ENCODE results near the gene TAF11L14.
A peak's percentile ranks its signal among the peaks of the same experiment; 100 is the strongest.
"Not testable (repeated sequence)": the region's sequence is repeated elsewhere in the genome, so short reads cannot be mapped to it uniquely, and the experiment has no call there.

TAF11L14 gene

DNA sequence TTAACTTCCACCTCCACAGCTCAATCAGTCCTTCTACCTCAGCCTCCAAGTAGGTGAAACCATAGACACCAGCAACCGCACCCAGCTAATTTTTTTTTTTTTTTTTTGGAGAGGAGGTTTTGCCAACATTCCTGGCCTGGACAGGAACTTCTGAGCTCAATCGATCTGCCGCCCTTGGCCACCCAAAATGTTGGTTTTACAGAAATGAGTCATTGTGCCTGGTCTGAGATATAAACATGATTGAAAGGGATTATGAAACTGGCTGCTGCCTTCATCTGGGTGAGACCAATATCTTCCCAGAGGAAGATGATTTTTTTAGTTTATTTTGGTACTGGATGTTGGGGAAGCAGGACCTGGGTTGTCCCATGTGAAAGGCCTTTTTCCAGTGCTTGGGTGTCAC, 14.9 kb upstream of the TAF11L14 start:
- TF ChIP-seq, protein P1, sequence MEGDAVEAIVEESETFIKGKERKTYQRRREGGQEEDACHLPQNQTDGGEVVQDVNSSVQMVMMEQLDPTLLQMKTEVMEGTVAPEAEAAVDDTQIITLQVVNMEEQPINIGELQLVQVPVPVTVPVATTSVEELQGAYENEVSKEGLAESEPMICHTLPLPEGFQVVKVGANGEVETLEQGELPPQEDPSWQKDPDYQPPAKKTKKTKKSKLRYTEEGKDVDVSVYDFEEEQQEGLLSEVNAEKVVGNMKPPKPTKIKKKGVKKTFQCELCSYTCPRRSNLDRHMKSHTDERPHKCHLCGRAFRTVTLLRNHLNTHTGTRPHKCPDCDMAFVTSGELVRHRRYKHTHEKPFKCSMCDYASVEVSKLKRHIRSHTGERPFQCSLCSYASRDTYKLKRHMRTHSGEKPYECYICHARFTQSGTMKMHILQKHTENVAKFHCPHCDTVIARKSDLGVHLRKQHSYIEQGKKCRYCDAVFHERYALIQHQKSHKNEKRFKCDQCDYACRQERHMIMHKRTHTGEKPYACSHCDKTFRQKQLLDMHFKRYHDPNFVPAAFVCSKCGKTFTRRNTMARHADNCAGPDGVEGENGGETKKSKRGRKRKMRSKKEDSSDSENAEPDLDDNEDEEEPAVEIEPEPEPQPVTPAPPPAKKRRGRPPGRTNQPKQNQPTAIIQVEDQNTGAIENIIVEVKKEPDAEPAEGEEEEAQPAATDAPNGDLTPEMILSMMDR (IDR thresholded peaks at IDR 0.05; ENCODE audit: low read depth, low read length), result no peak
- DNase-seq (ENCODE audit: low read depth, low spot score), result no peak
- H3K4me3 ChIP-seq (ENCODE audit: low read depth, low read length), result no peak overlapping the region
- in situ Hi-C loops (cut with HindIII; ENCODE audit: low sequenced_read_pairs), result no loop called here

DNA sequence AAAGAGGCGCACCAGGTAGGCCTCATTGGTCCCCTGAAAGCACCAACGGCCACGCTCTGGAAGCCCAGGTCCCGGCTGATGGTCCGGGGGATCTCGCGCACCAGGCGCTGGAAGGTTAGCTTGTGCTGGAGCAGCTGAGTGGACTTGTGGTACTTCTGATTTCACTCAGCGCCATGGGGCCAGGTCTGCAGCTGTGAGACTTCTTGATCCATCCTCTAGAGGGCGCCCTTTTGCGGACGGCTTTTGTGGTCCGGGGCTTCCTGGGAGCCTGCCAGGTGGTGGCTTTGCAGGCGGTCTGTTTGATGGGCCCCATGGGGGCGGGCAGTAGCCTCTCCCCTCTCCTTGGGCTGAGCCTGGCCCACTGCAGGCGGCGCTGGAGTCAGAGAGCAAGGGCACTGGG, 13.6 kb upstream of the TAF11L14 start:
- no peak overlapping the region for H3K4me3 ChIP-seq (ENCODE audit: low read depth, low read length)
- TF ChIP-seq, protein P1 (IDR thresholded peaks at IDR 0.05; ENCODE audit: low read depth, low read length), result peak; percentile 5
- no peak for DNase-seq (ENCODE audit: low read depth, low spot score)
- in situ Hi-C loops (cut with HindIII; ENCODE audit: low sequenced_read_pairs), result no loop called here

DNA sequence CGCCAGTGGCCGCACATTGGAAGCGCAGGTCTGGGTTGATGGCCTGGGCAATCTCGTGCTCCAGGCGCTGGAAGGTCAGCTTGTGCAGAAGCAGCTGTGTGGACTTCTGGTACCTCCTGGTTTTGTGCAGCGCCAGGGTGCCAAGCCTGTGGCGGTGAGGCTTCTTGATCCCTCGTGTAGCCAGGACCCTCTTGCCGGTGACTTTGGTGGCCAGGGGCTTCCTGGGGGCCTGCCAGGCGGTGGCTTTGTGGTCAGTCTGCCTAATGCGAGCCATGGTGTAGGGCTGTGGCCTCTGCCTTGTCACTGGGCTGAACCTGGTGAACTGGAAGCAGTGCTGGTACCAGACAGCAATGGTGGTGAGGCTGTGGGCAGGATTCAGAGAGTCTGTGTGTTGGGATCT, 8.6 kb upstream of the TAF11L14 start:
- in situ Hi-C loops (cut with HindIII; ENCODE audit: low sequenced_read_pairs), result no loop called here
- no peak overlapping the region for H3K4me3 ChIP-seq (ENCODE audit: low read depth, low read length)
- TF ChIP-seq, protein P1 (IDR thresholded peaks at IDR 0.05; ENCODE audit: low read depth, low read length), result no peak
- DNase-seq (ENCODE audit: low read depth, low spot score), result no peak

DNA sequence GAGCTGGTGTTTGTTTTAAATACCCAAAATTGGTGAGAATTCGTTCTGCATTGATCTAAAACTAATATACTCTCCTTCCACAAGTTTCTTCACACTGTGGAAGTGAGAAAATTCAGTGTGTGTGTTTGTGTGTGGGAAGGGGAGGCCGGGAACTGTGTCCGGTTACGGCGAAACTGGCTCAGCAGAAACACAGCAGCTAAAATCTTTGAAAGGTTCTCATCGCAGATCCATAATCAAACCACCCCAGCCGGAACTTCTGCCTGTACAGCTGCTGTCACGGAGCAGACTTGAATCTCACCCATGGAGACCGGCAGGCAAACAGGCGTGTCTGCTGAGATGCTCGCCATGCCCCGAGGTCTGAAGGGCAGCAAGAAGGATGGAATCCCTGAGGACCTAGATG, 2.5 kb upstream of the TAF11L14 start, which contains the start of gene TAF11L13:
Gene TAF11L13 (plus strand): TSS at position 301 of the 400 bp plus-strand sequence.
- in situ Hi-C loops (cut with HindIII; ENCODE audit: low sequenced_read_pairs); H3K4me3 ChIP-seq (ENCODE audit: low read depth, low read length); DNase-seq (ENCODE audit: low read depth, low spot score): not testable (repeated sequence)

DNA sequence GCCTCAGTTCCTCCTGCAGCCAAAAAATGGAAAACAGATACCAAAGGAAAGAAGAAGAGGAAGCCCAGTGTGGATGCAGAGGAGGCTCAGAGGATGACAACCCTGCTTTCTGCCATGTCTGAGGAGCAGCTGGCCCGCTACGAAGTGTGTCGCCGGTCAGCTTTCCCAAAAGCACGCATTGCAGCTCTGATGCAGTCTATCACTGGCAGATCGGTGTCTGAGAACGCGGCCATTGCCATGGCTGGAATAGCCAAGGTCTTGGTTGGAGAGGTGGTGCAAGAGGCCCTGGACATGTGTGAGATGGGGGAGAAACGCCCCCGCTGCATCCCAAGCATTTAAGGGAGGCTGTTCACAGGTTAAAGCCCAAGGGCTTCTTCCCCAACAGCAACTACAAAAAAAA, 15.0 kb downstream of the TAF11L14 start:
- in situ Hi-C loops (cut with HindIII; ENCODE audit: low sequenced_read_pairs); DNase-seq (ENCODE audit: low read depth, low spot score); H3K4me3 ChIP-seq (ENCODE audit: low read depth, low read length): not testable (repeated sequence)

DNA sequence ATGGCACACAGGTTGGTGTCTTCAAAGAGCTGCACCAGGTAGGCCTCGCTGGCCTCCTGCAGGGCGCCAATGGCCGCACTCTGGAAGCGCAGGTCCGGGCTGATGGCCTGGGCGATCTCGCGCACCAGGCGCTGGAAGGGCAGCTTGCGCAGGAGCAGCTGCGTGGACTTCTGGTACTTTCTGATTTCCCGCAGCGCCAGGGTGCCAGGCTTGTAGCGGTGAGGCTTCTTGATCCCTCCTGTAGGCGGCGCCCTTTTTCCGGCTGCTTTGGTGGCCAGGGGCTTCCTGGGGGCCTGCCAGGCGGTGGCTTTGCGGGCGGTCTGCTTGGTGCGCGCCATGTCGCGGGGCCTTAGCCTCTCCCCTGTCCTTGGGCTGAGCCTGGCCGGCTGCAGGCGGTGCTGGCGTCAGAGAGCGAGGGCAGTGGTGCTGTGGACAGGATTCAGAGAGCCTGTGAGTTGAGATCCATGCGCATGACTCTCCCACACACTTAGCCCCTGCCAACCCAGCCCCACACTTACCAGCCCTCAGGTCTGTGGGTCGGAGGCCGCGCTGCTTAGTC, 21.0 kb downstream of the TAF11L14 start:
- H3K4me3 ChIP-seq (ENCODE audit: low read depth, low read length); DNase-seq (ENCODE audit: low read depth, low spot score); in situ Hi-C loops (cut with HindIII; ENCODE audit: low sequenced_read_pairs): not testable (repeated sequence)

DNA sequence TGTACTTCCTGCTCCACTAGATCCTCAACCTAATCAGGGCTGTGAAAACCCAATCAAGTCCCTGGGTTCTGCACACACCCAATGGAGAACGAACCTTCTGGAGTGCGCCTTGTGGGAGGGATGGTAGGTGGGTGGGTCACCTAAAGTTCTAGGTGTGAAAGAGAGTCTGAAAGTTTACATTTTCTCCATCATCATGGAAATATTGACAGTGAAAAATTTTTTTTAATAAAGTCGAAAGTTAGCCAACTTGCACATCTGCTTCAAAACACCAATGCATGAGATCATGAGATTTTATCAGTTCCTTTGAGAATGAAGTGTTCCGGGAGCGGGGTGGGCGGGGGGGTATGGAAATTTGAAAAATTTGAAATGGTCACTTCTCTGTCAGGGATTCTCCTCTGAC, 21.7 kb downstream of the TAF11L14 start:
- TF ChIP-seq, protein P1 (IDR thresholded peaks at IDR 0.05; ENCODE audit: low read depth, low read length), result no peak
- in situ Hi-C loops (cut with HindIII; ENCODE audit: low sequenced_read_pairs), result no loop called here
- H3K4me3 ChIP-seq (ENCODE audit: low read depth, low read length), result no peak overlapping the region
- DNase-seq (ENCODE audit: low read depth, low spot score), result no peak

DNA sequence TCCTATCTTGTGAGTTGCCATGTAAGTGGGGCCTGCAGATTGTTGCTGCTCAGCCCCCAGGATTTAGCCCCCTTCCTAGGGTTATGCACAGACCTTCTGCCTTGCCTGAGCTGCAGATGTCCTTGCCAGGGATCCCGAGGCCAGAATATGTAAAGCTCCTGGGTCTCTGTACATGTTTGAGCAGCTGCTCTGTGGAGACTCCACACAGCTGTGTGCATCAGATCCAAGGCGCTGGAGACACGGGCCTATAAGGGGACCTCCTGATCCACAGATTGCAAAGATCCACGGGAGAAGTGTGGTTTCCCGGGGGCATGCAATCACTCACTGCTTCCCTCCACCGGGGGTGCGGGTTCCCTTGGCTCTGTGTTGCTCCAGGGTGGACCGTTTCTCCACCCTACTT, 28.9 kb downstream of the TAF11L14 start:
- TF ChIP-seq, protein P1 (IDR thresholded peaks at IDR 0.05; ENCODE audit: low read depth, low read length), result no peak
- H3K4me3 ChIP-seq (ENCODE audit: low read depth, low read length), result no peak overlapping the region
- in situ Hi-C loops (cut with HindIII; ENCODE audit: low sequenced_read_pairs), result no loop called here
- DNase-seq (ENCODE audit: low read depth, low spot score), result no peak
